Activated naive CD4-positive, alpha-beta T cell treated with anti-CD3 and anti-CD28 coated beads, Interleukin-2, amount 50 U/mL, for 72 hours (primary cell): ENCODE measurements around the gene TIGD1. TPM values are rescaled to one million over a fixed set of nuclear protein-coding genes. Genes with fewer than 3 reads are reported as not detected.

Experiments
- ATAC-seq, 2 donors: fragments of 150-1000 bp; cut with Tn5 transposase; 2 replicates each; pipeline ENCODE4 v1.10.0; 2021; ENCODE audit warnings: mild to moderate bottlenecking in 2 of 2, moderate library complexity in 2 of 2
- DNase-seq, 2 donors: peaks; one replicate each; pipeline ENCODE4 v3.0.0; 2021 to 2022; ENCODE audit warnings: low spot score in 2 of 2
- H3K27ac Mint-ChIP-seq, 2 donors: one replicate each; pipeline ENCODE4 v1.8.0; 2022; ENCODE audit warnings: mild to moderate bottlenecking in 2 of 2, mixed read lengths in 2 of 2
- H3K36me3 Mint-ChIP-seq, 2 donors: one replicate each; pipeline ENCODE4 v1.8.0; 2022; ENCODE audit warnings: mixed read lengths in 2 of 2
- H3K9me3 Mint-ChIP-seq, 2 donors: one replicate each; pipeline ENCODE4 v1.8.0; 2022; ENCODE audit warnings: mixed read lengths in 2 of 2
- total RNA-seq, 2 donors: library from RNA; stranded (reverse); gene quantifications; one replicate each; pipeline ENCODE4 v1.2.3, GENCODE V29; 2022

TIGD1 gene
- total RNA-seq, 2 donors from 2014 or later = 6.8 to 7.3 TPM

DNA sequence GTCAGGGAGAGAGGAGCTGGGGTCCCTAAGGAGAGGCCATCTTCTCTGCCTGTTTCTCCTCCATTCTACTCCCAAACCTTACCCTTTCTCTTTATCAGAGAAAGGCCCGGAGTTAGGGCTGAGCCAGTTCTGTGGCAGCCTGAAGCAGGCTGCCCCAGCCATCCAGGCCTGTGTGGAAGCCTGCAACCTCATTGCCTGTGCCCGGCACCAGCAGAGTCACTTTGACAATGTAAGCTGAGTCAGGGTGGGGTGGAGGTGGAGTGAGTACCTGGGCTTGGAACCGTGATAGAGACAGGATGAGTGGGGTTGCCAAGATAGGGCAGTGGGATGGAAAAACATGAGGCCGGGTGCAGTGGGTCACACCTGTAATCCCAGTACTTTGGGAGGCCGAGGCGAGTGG is 5.7 kb downstream of the TIGD1 start:
- Mint-ChIP-seq H3K27ac (peak overlapping the region in 1 of 2 donors; percentile 50), H3K36me3 (peaks cover 27 to 47% of the 10 kb centered on the region in 2 donors), H3K9me3 (peaks cover 4% of the 10 kb centered on the region in 2 donors)
- DNase-seq (no peak), ATAC-seq (no peak)

- no peak for DNase-seq
- no peak for ATAC-seq
- peaks cover 4% of the 10 kb centered on the region in 2 donors for H3K9me3 Mint-ChIP-seq
- peaks cover 21 to 41% of the 10 kb centered on the region in 2 donors for H3K36me3 Mint-ChIP-seq
- peak overlapping the region in 1 of 2 donors; percentile 50 for H3K27ac Mint-ChIP-seq
Measured at GRCh38 chr2:232543928-232544631, 6.3 kb downstream of the TIGD1 start.

GRCh38 chr2:232543491-232543890 is 6.9 kb downstream of the TIGD1 start:
- no peak for ATAC-seq
- Mint-ChIP-seq H3K27ac (no peak overlapping the region), H3K9me3 (peaks cover 1 to 2% of the 10 kb centered on the region in 2 donors), H3K36me3 (peaks cover 15 to 35% of the 10 kb centered on the region in 2 donors)
- no peak for DNase-seq

DNA sequence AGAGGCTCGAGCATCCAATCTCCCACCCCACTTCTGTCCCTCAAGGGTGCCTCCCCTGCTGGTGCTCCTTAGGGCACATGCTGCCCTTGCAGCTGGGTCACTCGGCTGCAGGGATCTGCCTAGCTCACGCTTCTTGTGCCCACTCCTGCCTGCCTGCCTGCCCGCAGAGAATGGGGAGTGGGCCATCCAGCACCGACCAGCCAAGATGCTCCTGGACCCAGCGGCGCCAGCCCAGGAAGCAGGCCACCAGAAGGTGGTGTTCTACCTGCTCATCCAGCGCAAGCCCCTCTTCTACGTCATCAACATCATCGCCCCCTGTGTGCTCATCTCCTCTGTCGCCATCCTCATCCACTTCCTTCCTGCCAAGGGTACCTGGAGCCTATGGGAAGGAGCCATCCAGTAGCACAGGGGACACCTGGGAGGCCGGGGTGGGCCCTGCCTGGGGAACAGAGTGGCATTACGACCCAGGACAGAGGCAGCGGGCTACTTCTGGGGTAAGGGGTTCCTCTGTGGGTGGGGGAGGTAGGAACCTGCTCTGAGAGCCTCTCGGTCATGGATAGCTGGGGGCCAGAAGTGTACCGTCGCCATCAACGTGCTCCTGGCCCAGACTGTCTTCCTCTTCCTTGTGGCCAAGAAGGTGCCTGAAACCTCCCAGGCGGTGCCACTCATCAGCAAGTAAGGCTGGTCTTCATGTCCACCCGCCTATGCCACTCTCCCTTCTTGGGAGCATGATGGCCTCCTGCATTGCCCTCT is 7.5 kb downstream of the TIGD1 start:
- peaks cover 10 to 30% of the 10 kb centered on the region in 2 donors for H3K36me3 Mint-ChIP-seq
- no peak for ATAC-seq
- peak in 1 of 2 donors; percentile 33 for DNase-seq
- no peak overlapping the region for H3K27ac Mint-ChIP-seq
- no peaks in the 10 kb centered on the region for H3K9me3 Mint-ChIP-seq

- DNase-seq (peak in 1 of 2 donors; percentile 31), ATAC-seq (no peak)
- Mint-ChIP-seq H3K27ac (peak overlapping the region; percentile 36 to 55), H3K9me3 (no peaks in the 10 kb centered on the region), H3K36me3 (peaks cover 5 to 23% of the 10 kb centered on the region in 2 donors)
Measured at GRCh38 chr2:232541961-232542714, 8.2 kb downstream of the TIGD1 start.

GRCh38 chr2:232541195-232541960 is 9.0 kb downstream of the TIGD1 start:
- Mint-ChIP-seq H3K27ac (peak overlapping the region in 1 of 2 donors; percentile 36), H3K36me3 (peaks cover under 1 to 17% of the 10 kb centered on the region in 2 donors), H3K9me3 (no peaks in the 10 kb centered on the region)
- DNase-seq = peak in 1 of 2 donors; percentile 52
- ATAC-seq = no peak

- ATAC-seq = no peak
- no peaks in the 10 kb centered on the region for H3K9me3 Mint-ChIP-seq
- peak in 1 of 2 donors; percentile 30 for DNase-seq
Measured at GRCh38 chr2:232540441-232541041, 9.8 kb downstream of the TIGD1 start.

DNA sequence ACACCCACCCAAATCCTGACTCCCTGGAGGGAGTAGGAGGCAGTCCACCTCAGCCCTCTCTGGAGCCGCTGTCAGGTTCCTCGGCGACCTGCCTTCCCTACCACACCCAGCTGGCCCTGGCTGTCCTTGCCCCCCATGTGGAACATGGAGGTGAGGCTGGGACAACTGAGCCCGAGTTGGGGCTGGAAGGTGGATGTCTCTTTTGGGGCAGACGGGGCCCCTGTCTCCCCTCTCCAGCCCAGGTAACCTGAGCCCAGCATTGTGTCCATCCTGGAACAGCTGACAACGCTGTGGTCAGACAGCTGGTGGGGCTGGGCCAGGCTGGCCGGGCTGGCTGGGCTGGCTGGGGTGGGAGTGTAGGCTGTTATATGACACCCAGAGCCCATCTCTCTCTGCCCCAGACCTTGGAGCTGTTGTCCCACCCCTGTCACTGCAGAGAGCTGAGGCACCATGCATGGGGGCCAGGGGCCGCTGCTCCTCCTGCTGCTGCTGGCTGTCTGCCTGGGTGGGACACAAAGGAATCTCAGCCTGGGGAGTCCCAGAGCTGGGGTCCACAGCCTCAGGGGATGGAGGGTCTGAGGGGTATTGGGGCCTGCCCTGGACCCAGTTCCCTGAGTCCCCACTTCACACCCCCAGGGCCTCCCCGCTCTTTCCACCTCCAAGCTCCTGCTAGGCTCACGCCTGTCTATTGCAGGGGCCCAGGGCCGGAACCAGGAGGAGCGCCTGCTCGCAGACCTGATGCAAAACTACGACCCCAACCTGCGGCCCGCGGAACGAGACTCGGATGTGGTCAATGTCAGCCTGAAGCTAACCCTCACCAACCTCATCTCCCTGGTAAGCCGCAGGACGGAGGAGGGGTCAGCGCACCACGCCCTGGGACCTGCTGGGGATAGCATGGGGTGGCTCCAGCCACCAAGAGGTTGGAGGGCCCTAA is 10.8 kb downstream of the TIGD1 start, which contains the start of gene CHRNG:
TSS of gene CHRNG (plus strand) at position 395 of the 934 bp plus-strand sequence. CDS start at position 451, 56 bp downstream.
- Mint-ChIP-seq H3K27ac (peak within 1 kb of the TSS in 1 of 2 donors; percentile 10), H3K9me3 (no peaks in the 10 kb centered on the region), H3K36me3 (peaks cover 0 to 4% of the 10 kb centered on the region in 2 donors)
- ATAC-seq (no peak), DNase-seq (peak in 1 of 2 donors; percentile 46)

More at GRCh38 chr2:232540441-232541041, 9.8 kb downstream of the TIGD1 start:
- H3K36me3 Mint-ChIP-seq = peaks cover 0 to 9% of the 10 kb centered on the region in 2 donors
- no peak overlapping the region for H3K27ac Mint-ChIP-seq

GRCh38 chr2:232538671-232539070 is 11.7 kb downstream of the TIGD1 start:
- no peak for ATAC-seq
- Mint-ChIP-seq H3K36me3 (no peaks in the 10 kb centered on the region), H3K27ac (peak overlapping the region in 1 of 2 donors; percentile 10), H3K9me3 (no peaks in the 10 kb centered on the region)
- peak in 1 of 2 donors; percentile 30 for DNase-seq

DNA sequence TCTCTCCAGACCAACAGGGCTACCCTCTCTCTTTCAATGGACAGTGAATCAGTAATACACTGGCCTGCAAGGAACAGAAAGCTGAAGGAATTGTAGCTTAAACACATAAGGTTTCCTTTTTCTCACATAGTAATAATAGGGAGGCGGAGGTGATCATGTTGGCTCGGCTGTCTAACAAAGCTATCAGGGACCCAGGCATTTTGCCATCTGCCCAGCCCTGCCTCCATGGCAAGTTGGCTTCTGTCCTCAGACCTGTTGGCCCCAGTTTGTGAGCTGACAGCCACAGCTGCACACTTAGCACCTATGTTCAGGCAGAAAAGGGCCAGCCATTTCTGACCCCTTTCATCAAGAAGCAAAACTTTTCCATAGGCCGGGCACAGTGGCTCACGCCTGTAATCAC is 12.9 kb downstream of the TIGD1 start:
- Mint-ChIP-seq H3K9me3 (no peaks in the 10 kb centered on the region), H3K27ac (no peak overlapping the region), H3K36me3 (no peaks in the 10 kb centered on the region)
- ATAC-seq (no peak), DNase-seq (peak in 1 of 2 donors; percentile 35)

GRCh38 chr2:232537079-232537478 is 13.3 kb downstream of the TIGD1 start:
- H3K27ac Mint-ChIP-seq = no peak overlapping the region
- ATAC-seq (peak in 1 of 2 donors; percentile 58), DNase-seq (peak in 1 of 2 donors; percentile 46)
- no peaks in the 10 kb centered on the region for H3K36me3 Mint-ChIP-seq
- H3K9me3 Mint-ChIP-seq = no peaks in the 10 kb centered on the region

- Mint-ChIP-seq H3K27ac (no peak overlapping the region), H3K9me3 (no peaks in the 10 kb centered on the region), H3K36me3 (no peaks in the 10 kb centered on the region)
- ATAC-seq (no peak), DNase-seq (peak in 1 of 2 donors; percentile 21)
Measured at GRCh38 chr2:232535761-232536530, 14.4 kb downstream of the TIGD1 start.

- no peaks in the 10 kb centered on the region for H3K9me3 Mint-ChIP-seq
- H3K36me3 Mint-ChIP-seq = no peaks in the 10 kb centered on the region
- no peak overlapping the region for H3K27ac Mint-ChIP-seq
- peak in 1 of 2 donors; percentile 52 for DNase-seq
- no peak for ATAC-seq
Measured at GRCh38 chr2:232534940-232535651, 15.3 kb downstream of the TIGD1 start.
